ENCODE data around the gene ADIG.

GRCh38 chr20:38608188-38608587 is 27.2 kb downstream of the ADIG start:
- TF ChIP-seq CTCF (IDR thresholded peaks at IDR 0.05) (no peak), POLR2A (IDR thresholded peaks at IDR 0.05) (no peak), EP300 (IDR thresholded peaks at IDR 0.05) (no peak), POLR2AphosphoS5 (IDR thresholded peaks at IDR 0.05) (no peak)

Measured in stomach (tissue), 4 donors.